HG03565 (cell line): ENCODE measurements around the gene SDR42E2.
"Not testable (repeated sequence)": the region's sequence is repeated elsewhere in the genome, so short reads cannot be mapped to it uniquely, and the experiment has no call there.

Source experiments
- ATAC-seq: cut with Tn5 transposase; IDR thresholded peaks from one replicate; pipeline ENCODE4 v1.9.1; 2021; ENCODE audit warnings: mild to moderate bottlenecking, moderate library complexity; ENCODE audit not compliant: unreplicated experiment

The SDR42E2 gene

DNA sequence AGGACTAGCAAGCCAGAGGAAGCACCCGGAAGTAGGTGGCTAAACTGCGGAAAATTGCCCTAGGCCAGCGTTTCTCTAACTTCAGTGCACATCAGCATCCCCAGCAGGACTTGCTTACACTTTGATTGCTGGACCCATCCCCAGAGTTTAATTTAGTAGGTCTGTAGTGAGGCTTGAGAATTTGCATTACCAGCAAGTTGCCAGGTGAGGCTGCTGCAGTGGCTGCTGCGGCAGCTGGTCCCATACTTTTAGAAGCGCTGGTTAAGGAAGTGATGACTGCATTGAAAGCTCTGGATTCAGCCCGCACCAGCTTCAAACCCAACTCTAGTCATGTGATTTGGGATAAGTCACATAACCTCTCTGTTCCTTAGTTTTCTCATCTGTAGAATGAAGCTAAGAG, 48.0 kb downstream of the SDR42E2 start:
- no peak for ATAC-seq

DNA sequence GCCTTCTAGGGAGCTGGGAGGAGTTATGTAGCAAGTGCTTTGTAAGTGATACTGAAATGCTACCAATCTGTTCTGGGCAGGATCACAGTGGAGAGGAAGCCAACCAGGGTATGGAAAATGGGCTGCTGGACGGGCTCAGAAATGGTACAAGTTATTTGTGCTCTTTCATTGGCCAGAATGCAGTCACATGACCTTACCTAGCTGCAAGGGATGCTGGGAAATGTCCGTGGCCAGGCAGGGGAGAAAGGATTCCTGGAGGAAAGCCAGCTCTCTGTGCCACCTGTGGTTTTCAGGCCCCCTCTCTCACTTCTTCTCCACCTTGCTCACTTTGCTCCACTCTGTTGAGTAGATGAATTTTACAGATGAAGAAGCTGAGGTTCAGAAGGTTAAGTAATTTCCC, 48.5 kb downstream of the SDR42E2 start:
- ATAC-seq: no peak

DNA sequence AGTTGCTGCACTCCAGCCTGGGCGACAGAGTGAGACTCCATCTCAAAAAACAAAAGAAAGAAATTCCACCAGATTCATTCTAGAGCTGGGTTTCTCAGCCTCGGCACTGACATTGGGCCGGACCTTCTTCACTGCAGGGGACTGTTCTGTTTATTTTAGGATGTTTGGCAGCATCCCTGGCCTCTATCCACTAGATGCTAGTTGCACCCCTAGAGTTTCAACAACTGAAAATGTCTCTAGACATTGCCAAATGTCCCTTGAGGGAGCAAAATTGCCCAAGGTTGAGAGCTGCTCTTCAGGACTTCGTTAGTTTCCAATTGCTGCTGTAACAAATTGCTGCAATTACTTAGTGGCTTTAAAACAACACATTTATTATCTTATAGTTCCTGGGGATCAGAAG, 50.9 kb downstream of the SDR42E2 start:
- ATAC-seq: no peak

DNA sequence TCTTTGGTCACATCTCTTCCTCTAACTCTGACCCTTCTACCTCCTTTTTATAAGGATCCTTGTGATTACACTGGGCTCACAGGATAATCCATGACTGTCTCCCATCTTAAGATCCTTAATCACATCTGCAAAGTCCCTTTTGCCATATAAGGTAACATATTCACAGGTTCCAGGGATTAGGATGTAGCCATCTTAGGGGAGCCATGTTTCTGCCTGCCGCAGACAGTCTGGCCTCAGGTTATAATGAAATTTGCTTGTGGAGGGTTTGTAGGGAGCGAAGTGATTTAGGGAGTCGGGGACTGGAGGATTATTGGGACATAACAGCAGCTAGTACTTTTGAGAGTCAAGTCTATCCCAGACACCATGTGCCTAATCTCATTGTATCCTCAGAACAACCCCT, 51.5 kb downstream of the SDR42E2 start:
- ATAC-seq: no peak

DNA sequence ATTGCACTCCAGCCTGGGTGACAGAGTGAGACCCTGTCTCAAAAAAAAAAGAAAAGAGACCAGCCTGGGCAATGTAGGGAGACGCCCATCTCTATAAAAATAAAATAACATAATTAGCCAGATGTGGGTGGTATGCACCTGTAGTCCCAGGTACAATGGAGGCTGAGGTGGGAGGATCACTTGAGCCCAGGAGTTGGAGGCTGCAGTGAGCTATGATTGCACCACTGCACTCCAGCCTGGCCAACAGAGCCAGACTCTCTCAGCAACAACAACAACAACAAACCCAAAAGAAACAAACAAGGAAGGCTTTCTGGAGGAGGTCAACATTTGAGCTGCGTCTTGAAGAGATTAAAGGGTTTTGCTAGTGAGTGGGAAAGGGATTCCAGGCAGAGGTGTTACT, 52.1 kb downstream of the SDR42E2 start:
- no peak for ATAC-seq

DNA sequence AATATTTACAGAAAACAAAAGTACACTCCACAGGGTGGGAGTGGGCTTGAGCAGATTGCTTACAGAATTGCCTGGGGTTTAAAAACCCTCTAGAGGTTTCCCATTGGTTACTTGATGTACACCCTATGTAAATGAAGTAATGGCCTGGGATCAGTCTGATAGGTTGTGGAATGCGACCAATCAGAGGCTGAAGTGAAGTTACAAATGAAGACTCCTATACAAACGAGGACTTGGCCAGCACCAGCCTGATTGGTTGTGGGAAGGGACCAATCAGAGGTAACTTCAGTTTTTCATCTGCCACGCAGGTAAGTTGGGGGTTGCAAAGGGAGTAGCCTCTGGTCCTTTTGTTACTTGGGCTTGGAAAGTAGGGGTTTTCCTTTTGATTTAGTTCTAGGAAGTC, 52.6 kb downstream of the SDR42E2 start:
- ATAC-seq: no peak

DNA sequence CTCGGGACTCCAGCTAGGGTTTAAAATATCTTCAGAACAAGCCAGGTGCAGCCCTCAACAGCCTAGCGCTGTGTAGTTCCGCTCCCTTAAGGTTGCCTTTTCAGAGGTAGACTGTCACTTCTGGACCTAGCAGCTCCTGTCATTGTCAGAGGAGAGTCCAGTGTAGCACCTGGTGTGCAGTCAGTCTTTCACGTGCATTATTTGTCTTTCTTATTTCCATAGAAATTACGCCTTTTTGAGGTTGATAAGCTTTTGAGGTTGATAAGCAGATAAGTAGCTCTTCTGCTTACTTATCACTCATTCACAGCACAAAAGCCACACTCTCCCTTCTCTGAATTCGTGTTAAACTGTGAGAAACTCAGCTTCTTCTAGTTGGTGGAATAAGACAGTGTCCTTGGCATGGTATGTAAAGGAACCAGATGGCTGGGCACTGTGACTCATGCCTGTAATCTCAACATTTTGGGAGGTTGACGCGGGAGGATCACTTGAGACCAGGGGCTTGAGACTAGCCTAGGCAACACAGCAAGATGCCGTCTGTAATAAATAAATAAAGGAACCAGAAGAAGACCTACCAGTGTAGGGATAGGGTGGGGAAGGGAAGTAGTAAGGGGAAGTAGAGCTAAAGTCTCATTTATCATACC, 54.0 kb downstream of the SDR42E2 start:
- no peak for ATAC-seq

DNA sequence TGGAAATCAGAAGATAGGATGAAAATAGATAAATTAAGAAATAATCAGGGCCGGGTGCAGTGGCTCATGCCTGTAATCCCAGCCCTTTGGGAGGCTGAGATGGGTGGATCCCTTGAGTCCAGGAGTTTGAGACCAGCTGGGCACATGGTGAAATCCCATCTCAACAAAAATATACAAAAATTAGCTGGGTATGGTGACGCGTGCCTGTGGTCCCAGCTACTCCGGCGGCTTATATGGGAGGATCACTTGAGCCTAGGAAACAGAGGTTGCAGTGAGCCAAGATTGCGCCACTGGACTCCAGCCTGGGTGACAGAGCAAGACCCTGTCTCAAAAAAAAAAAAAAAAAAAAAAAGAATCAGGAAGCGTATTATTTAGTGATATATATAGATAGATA, 54.5 kb downstream of the SDR42E2 start:
- ATAC-seq: not testable (repeated sequence)

DNA sequence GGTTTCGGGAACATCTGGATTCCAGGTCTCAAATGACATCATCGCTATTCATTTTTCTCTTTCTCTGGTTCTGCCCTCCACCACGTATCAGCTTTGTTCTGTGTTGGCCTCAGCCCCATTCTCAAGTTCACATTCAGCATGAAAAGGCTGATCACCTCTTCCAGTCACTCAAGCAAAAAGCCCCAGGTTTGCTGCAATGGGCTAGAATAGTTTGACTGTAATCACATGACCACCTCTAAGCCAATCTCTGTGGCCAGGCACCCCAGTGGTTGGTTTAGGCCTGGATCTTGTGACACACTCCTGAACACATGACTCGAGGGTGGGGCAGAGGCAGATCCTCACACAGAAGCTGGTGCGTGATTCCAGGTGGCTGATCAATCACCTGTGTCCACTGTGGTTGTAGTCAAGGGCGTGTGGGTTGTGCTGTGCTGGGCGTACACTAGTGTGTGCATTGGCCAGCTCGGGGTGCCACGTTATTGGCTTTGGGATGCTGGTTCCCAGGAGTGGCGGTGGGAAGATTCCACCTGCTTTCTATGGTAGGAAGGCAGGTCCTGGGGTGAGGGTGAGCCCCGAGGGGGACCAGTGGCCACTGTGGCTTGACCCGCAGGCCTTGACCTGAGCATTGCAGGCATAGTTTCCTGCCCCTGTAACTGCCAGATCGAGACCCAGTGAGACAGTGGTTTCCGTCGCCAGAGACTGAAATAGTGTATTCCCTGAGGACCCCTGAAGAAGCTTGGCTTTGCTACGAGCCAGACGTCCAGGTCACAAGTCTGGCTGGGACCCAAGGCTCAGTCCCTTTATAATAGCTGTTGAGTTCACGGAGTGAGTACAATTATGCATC, 55.8 kb downstream of the SDR42E2 start:
- ATAC-seq: peak; percentile 79

DNA sequence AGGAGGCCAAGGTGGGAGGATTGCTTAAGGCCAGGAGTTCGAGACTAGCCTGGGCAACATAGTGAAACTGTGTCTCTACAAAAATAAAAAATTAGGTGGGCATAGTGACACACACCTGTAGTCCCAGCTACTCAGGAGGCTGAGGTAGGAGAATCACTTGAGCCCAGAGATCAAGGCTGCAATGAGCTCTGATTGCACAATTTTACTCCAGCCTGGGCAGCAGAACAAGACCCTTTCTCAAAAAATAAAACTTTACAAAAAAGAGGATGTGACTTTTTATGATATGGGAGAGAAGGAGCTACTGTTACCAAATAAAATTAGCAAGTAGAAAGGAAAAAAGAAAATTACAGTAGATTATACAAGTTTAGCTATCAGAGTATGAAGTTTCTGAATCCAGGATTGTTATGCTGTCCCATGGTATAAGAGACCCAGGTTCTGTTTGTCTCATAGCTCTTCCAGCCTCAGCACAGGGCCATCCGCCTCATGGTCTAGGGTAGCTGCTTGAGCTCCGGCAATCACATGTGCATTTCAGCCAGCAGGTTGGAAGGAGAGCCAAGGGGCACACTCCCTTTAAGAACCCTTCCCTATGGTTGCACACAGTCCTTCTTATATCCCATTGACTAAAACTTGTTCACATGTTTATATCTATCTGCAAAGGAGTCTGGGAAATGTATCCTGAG, 57.2 kb downstream of the SDR42E2 start:
- no peak for ATAC-seq

DNA sequence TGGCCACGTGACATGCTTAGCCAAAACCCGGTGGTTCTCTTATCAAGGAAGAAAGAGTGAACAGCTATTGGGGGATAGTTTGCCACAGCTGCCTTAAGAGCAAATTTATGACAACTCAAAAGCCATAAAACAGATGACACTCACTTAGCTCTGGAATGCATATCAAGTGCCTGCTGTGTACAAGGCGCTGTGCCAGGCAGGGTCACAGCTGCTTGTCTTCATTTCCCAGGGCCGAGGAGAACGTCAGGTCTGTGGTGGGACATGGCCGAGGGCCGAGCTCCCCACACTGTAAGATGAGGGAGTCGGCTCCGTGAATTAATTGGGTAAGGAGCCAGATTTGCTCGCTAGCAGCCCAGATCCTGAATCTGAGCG, 57.7 kb downstream of the SDR42E2 start:
- ATAC-seq: no peak

DNA sequence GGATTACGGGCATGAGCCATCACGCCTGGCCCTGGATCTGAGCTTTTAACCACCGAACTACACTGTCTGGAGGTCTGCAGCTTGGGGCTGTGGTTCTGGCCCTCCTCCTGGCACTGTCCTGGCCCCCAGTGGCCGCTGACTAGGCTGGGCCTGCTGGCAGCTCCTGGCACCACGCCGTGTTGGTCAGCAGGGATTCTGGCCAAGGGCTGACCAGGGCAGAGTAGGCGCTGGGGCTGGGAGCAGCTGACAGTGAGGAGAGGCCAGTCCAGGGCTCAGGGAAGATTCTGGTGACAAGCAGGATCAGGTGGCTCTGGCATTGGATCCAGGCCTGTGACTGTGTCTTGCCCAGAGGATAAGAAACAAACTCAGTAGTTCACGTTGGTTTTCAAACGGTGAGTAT, 58.4 kb downstream of the SDR42E2 start:
- no peak for ATAC-seq

DNA sequence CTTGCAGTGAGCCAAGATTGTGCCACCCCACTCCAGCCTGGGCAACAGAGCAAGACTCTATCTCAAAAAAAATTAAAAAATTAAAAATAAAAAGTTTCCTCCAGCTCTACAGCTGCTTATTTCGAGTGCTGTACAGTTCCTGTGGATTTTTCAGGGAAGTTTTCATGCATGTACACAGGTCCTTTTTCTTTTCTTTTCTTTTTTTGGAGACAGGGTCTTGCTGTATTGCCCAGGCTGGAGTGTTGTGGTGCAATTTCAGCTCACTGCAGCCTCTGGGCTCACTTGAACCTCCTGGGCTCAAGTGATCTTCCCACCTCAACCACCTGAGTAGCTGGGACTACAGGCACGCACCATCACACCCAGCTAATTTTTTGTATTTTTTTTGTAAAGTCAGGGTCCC, 59.7 kb downstream of the SDR42E2 start:
- no peak for ATAC-seq

DNA sequence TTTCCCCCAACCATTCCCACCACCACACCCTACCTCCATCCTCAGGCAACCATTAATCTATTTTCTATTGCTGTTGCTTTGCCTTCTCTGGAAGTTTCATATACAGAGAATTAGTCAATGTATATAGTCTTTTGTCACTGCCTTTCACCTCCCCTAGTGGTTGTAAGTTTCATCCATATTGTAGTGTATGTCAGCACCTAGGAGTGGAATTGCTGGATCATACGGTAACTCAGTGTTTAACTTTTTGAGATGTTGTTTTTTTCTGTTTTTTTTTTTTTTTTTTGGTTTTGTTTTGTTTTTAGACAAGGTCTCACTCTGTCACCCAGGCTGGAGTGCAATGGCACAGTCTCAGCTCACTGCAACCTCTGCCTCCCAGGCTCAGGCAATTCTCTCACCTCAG, 60.7 kb downstream of the SDR42E2 start:
- no peak for ATAC-seq

DNA sequence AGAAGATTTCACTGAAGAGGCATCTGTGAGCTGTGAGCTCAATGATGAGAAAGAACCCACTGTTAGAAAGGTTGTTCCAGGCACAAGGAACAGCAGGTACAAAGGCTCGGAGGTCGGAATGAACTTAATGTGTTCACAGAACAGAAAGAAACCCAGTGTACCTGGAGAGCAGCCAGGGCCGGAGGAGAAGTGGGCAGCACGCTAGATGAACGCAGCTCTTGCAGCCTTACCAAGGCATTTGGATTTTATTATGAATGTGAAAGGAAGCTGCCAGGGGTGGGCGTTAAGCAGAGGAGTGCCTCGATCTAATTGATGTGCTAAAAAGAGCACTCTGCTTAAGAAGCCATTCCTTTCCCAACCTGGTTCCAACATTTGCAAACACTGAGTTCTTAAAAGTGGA, 62.8 kb downstream of the SDR42E2 start:
- ATAC-seq: no peak

DNA sequence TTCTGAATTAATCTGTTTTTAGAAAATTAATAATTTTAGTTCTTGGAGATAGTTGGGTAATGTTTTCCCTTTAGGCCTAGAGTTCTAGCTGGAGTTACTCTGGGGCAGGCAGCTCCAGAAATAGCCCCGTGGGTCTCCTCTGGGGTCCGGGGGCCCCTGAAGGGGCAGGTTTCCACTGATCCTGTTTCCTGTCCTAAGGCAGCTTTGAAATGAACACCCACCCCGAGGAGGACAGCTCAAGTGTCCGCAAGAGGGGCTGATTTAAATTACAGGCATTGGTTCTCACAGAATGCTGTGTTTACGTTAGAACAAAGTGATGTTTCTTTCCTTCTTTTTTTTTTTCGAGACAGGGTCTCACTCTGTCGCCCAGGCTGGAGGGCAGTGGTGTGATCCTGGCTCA, 67.6 kb downstream of the SDR42E2 start:
- no peak for ATAC-seq

DNA sequence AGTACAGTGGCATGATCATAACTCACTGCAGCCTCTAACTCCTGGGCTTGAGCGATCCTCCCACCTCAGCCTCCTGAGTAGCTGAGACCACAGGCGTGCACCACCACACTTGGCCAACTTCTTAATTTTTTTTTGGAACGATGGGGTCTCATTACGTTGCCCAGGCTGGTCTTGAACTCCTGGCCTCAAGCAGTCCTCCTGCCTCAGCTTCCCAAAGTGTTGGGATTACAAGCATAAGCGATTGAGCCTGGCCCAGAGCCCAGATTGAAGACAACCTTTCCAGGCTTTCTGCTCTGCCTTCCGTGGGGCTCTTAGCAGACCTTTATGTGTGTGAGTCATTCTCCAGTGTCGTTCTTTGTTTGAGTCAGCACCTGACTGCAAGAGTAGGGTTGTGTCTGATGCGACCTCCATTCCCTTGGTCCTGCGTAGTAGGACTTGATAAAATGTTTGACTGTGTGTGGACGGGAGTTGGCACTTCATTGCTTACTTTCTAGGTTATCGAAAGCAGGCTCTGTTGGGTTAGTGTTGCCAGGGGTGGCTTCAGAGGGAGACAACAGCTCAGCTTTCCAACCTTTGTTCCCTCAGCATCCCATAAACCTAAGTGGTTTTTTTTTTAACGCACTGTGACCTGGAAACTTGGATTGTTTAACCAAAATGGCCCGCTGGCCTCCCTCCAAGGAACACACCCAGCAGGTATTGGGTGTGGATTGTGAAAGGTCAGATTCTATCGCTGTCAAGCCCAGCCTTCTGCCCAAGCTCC, 70.2 kb downstream of the SDR42E2 start:
- no peak for ATAC-seq

DNA sequence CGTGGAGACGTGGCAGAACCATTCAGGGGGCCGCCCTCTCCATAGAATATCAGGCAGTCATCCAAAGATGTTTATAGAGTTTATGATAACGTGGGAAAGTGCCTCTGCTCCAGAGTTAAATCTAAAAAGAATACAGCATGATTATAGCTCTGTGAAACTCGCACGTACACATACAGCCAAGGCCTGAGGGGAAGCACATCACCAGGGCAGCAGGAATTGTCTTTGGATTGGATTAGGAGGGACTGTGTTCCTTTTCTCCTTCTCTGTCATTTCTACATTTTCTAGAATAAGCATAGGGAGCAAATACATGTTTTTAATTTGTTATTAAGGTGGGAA, 70.7 kb downstream of the SDR42E2 start:
- no peak for ATAC-seq

DNA sequence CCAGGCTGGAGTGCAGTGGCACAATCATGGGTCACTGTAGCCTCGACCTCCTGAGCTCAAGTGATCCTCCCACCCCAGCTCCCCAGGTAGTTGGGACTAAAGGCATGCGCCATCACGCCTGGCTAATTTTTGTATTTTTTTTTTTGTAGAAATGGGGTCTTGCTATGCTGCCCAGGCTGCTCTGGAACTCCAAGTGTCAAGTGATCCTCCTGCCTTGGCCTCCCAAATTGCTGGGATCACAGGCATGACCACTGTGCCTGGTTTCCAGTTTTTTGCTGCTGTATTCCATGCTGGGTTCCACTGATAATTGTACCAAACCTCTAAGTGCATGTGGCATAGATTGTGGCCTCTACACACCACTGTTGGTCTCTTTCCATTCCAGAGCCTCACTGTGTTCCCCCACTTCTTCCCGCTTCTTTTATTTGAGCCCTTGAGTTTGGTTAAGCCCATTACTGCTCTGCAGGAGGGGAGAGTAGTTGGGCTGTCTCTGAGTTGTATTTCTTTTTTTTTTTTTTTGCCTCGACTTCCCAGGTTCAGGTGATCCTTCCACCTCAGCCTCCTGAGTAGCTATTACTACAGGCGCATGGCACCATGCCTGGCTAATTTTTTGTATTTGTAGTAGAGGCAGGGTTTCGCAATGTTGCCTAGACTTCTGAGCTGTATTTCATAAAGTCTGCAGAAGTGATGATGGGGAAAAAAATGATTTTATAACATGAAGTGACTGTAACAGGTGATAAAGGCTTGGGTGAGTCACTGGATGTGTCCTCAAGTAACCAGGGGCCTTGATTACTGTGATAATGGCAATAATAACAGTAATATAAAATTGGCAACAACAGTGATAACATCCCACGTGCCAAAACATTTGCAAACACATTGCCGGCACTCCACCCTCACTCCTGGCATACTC, 73.8 kb downstream of the SDR42E2 start:
- ATAC-seq: no peak

DNA sequence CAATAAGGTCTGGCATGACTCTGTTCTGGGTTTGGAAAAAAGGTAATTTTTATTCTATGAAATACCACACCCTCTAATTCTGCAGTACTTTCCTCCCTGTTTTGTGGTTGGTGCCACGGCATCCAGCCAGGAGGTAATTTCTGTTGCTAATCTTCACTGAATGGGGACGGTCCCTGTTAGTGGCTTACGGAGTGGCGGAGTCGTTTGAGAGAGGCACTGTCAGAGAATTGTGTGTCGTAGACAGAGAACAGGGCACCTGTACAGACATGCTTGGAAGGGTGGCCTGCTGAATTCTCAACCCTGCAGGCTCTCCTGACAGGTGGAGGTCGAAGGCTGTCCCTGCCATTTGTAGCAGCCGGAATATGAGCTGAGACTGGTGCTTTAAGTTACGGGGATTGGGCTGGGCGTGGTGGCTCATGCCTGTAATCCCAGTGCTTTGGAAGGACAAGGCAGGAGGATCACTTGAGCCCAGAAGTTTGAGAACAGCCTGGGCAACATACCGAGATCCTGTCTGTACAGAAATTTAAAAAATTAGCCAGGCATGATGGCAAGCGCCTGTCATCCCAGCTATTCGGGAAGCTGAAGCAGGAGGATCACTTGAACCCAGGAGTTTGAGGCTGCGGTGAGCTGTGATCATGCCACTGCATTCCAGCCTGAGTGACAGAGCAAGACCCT, 77.0 kb downstream of the SDR42E2 start:
- ATAC-seq: no peak
